ENCODE results near the gene CBFA2T3.

- TF ChIP-seq EZH2 (IDR thresholded peaks at IDR 0.05; ENCODE audit: borderline replicate concordance, low read depth, low read length, severe bottlenecking) (no peak), CTCF (IDR thresholded peaks at IDR 0.05; ENCODE audit: borderline replicate concordance, extremely low read depth, low read length, poor library complexity, severe bottlenecking) (no peak)
Measured at GRCh38 chr16:88957433-88957767, 19.6 kb downstream of the CBFA2T3 start.

Data from DND-41 (cell line).